Caki2 (cell line): ENCODE measurements around the gene HLA-C. TPM values are rescaled to one million over a fixed set of nuclear protein-coding genes. Genes with fewer than 3 reads are reported as not detected.

Source experiments
- DNase-seq: peaks from one replicate; pipeline ENCODE4 v3.0.0-alpha.2; 2015; ENCODE audit warnings: low read depth
- in situ Hi-C: cut with HindIII; loops from 2 replicates; pipeline ENCODE4 v1.10.0; 2016; ENCODE audit warnings: low sequenced_read_pairs, low pct_unique_long_range_greater_than_20kb, mixed read lengths
- total RNA-seq: library from RNA; depleted of rRNA; stranded (reverse); fragments of >200 nt; shearing (Covaris generic); gene quantifications from 2 replicates; pipeline ENCODE4 v1.2.3, GENCODE V29; 2014; ENCODE audit warnings: low replicate concordance; rRNA removed

The HLA-C gene
- total RNA-seq, 1 experiment from 2014 or later: 946 TPM

GRCh38 chr6:31228476-31228875 is 43.4 kb downstream of the HLA-C start:
- DNase-seq: no peak
- in situ Hi-C loops: no loop called here

GRCh38 chr6:31227143-31227542 is 44.7 kb downstream of the HLA-C start:
- in situ Hi-C loops: no loop called here
- DNase-seq: no peak

- in situ Hi-C loops: no loop called here
Observed at GRCh38 chr6:31225735-31226134, 46.2 kb downstream of the HLA-C start.

GRCh38 chr6:31222496-31222895 is 49.4 kb downstream of the HLA-C start:
- no peak for DNase-seq
- in situ Hi-C loops: no loop called here

More at GRCh38 chr6:31225735-31226134, 46.2 kb downstream of the HLA-C start:
- DNase-seq: no peak

Other genes starting within 250 kb of the HLA-C start
- gene C6orf15, start 159.5 kb downstream of the HLA-C start, total RNA-seq: not detected in 2 replicates
- 0.20 and 1.8 TPM in 2 replicates for gene PSORS1C1, start 157.3 kb downstream of the HLA-C start, total RNA-seq
- gene CDSN, start 151.6 kb downstream of the HLA-C start, total RNA-seq: not detected in 2 replicates
- not detected in 2 replicates for gene PSORS1C2, start 133.0 kb downstream of the HLA-C start, total RNA-seq
- 130 and 142 TPM in 2 replicates for gene CCHCR1, start 114.3 kb downstream of the HLA-C start, total RNA-seq
- 34.9 and 37.6 TPM in 2 replicates for gene TCF19, start 113.5 kb downstream of the HLA-C start, total RNA-seq
- gene POU5F1, start 101.4 kb downstream of the HLA-C start, total RNA-seq: 0.09 and 26.0 TPM in 2 replicates
- gene HLA-B, start 85.1 kb upstream of the HLA-C start, total RNA-seq: 379 and 544 TPM in 2 replicates
- 28.9 and 34.3 TPM in 2 replicates for gene MICA, start 131.5 kb upstream of the HLA-C start, total RNA-seq
- gene MICB, start 226.1 kb upstream of the HLA-C start, total RNA-seq: 11.5 and 18.2 TPM in 2 replicates